GM18526 (cell line): ENCODE measurements around the gene PARP15.

Source experiments
- POLR2A ChIP-seq: IDR thresholded peaks from 3 replicates; pipeline ENCODE4 v1.6.1; 2011; ENCODE audit not compliant: insufficient read length; ENCODE audit errors: extremely low read depth

PARP15 gene

DNA sequence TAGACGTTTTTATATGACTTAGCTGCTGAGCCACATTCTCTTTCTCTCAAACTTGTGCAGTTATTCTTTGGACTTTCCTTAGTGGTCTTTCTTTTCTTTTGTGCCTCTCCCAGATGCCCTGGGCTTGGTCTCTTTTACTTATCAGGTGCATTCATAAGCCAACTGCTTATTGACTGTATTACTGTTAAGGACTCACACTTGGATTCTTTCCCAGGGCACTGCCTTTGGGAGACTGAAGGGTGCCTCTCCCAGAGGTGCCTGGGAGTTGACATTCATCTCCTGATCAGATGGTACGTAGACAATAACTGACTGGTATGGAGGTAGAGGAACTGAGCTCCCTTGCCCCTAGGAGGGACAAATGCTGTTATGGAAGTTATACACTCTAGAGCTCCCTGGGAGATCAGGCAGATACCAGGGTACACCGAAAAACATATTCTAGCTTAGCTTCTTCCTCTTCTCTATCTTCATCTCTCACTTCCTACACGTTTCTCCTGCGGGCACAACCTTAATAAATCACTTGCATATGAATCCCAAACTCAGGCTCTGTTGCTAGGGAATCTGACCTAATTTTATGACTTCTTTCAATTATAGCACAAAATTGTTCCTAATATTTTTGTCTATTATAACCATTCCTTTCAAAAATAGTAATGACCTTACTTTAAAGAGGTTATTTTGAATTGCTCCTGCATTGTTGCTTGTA lies 24.7 kb downstream of the PARP15 start:
- TF ChIP-seq POLR2A, result no peak

DNA sequence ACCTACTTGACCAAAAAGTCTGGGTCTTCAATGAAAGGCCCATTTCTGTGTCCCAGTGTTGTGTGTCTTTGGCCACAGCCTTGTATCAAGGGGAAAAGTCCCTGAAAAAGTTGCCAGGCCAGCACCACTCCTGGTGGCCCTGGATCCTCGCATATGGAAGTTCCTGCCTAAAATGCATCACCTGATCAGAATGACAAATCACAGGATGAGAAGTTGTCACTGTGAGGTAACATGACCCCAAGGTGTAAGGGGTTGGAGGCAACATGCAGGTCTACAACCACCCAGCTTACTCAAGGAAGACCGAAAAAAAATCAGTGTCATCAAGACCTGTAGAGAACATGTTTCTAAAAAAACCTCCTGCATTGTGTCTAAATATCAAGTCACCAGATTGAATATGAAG lies 25.6 kb downstream of the PARP15 start:
- TF ChIP-seq POLR2A, result no peak

DNA sequence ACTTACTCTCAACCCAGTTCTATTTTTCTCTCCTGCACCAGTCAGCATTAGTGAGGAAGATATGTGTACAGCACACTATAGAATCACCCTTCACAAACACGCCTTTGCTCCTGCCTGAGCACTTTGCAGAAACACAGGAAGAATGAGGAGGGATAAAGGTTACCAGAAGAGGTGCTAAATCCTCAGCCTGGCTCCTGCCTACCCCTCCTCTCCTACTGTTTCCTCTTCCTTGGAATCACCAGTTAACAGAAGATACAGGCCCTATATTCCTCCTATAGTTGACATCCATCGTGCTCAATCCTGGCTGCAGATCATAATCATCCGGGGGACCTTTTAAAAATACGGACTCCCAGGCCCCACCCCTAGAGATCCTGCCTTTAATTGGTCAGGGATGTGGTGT lies 28.9 kb downstream of the PARP15 start:
- no peak for TF ChIP-seq POLR2A

DNA sequence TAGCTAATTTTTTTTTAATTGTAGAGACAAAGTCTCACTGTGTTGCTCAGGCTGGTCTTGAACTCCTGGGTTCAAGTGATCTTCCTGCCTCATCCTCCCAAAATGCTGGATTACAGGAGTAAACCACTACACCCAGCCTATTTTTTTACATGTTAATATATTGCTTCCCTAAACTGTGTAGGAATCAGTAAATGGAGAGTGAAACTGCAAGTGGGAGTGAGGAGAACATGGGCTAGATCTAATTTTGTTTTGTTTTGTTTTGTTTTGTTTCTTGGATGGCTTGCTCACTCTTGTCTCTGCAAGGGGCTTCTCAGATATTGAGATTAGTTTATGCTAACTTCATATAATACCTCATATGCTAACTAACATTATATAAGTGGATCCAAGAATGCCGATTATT lies 31.5 kb downstream of the PARP15 start:
- TF ChIP-seq POLR2A, result no peak

DNA sequence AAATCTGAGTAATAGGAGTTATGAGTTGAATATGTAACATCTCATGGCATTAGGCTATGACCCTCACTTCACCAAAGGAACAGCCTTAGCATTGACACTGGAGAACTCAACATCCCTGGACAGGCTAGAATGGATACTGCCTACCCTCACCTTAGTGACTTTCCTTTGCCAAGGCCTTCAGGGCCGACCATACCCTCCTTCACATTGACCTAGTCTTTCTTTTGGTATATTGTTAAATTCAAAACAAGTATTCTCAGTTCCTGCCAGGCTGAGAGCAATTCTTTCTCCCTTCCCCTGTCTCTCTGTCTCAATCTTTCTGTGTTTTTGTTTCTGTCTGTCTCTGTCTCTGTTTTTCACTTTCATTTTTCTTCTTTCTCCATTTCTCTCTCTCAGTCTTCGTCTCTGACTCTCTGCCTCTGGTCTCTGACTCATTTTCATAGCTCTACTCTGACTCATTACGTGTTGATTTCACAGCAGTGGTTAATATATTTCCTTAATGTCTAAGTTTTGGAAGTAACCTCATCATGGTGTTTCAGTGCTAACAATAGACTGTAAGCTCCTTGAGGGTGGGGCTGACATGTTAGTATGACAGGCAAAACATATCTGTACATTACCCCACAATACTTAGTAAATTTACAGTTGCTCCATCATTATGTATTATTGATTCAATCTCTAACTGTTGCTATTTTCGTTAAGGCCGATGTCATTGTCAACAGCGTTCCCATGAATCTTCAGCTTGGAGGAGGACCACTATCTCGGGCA lies 32.5 kb downstream of the PARP15 start:
- no peak for TF ChIP-seq POLR2A

DNA sequence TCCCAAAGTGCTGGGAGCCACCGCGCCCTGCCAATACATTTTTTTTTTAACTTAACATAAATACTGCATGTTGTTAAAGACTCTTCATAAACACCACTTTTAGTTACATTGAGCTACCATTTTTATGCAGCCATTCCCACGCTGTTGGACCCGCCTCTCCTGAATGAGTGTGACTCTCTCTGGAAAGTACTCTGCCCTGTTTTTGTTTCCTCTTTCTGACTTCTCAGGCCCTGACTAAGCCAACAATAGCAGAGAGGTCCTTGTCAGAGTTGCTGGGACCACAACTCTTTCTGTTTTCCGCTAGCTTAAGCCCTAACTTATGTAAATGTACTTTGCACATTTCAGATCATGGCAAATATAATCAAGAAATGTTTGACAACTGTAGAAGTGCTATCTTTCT lies 35.2 kb downstream of the PARP15 start:
- TF ChIP-seq POLR2A, result no peak

DNA sequence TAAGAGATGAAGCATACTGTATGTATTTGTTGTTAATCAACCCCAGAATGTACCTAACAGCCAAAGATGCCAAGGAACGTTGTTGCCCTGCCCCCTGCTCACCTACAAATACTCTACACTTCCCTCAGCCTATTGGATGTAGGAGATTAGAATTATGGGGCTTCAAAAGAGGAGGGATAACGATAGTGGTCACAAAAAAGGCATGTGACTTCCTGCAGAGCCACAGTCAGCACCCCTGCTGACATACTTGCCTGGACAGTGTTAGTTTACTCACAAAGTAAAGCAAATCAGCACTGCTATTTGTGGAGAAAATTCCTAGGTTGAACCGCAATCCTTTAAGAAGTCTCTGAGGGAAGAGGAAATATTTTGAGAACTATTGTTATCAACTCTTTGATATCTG lies 37.9 kb downstream of the PARP15 start:
- no peak for TF ChIP-seq POLR2A

DNA sequence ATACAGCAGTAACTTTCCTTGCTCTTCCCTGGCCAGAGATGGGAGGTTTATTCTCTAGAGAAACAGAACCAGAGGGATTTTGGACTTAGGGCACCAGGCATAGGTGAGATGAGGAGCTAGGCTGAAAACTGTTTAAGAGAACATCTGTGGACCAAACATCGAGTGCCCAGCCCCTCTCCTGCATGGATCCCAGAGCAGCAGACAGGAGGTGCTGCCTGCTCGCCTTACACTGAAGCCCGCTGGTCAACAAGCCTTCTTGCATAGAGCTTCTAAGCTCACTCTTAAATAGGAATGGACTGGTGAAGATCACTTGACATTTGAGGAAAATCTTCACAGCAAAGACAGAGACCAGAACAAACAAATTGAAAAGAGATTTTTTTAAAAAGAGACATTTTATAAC lies 41.2 kb downstream of the PARP15 start:
- no peak for TF ChIP-seq POLR2A

DNA sequence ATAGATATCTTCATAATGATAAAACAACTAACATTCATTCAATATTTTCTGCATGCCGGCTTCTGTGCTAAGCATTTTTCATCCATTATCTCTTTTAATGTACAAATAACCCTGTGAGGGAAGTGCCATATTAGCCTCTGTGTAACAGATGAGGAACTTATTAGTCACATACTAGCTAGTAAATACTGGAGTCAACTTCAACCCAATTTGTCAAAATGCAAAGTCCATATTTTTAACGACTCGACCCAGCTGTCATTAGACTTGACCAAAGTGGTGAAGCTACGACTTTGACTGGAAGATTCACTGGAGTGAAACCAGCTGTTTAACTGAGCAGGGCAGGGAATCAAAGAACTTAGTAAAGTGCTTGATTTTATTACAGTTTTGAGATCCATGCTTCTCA lies 41.6 kb downstream of the PARP15 start:
- TF ChIP-seq POLR2A, result no peak

DNA sequence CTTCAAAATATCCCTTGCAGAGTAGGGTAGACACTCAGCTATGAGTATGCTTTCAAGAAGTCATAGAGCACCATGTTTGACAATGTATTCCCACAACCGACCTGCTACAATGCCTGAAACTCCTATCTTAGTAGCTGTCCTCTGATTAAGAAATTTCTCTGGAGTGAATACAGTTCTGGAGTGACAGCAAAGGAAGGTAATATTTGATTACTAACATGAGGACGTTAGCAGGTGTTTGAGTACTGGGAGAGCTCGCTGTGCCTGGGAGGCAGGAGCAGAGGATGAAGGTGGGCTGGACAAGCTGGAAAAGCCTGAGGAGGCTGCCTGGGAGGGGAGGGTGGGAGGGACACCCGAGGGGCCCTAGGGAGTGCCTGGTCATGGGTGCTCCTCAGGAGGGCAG lies 42.9 kb downstream of the PARP15 start:
- TF ChIP-seq POLR2A, result no peak

DNA sequence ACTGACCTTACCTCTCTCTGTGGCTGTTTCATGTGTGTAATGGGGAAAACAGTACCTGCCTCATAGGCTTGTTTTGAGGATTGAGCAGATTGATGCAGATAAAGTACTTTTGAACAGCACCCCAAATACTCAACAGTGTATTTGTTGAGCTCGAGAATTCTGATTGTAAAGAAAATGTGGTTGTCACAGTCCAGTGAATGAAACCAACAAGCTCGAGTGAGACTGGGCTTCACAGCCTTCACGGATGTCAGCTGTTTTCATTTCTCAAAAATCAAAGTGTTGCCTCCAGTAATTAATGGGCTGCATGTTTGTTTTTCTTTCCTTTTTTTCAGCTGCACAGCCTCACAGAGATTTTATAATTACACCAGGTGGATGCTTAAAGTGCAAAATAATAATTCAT lies 43.7 kb downstream of the PARP15 start:
- no peak for TF ChIP-seq POLR2A

DNA sequence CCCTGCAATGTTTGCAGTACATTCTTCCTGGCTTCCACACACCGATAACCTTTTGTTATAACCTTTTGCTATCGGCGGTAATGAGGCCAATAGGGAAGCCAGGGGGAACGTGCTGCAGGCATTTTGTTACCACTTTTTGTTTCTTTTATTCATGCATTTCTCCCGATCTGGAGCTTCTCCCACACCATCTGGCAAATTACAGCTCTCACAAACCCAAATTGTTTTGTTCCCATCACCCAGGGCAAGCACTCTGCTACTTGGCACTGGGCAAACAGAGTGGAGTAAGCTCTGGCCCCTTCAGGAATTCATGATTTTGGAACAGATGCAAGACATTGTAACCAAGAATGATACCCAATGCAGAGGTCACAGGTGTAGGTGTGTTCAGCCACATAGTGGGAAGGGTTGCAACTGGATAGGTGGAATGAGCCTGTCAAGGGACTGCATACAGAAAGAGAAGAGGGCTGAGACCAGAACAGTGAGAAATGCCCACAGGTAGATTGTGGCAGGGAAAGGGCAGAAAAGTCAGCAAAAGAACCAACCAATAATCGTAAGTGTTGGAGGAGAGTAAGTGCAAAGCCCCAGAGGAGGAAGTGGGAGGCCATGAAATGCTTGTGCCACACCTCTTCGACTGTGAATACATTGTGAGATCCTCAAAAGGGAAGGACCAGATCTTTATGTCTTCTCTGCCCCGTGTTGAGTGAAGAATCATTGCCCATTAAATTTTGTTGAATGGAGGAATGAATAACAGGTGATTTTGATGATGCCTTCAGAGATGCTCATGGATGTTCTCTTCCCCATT lies 45.8 kb downstream of the PARP15 start:
- no peak for TF ChIP-seq POLR2A

DNA sequence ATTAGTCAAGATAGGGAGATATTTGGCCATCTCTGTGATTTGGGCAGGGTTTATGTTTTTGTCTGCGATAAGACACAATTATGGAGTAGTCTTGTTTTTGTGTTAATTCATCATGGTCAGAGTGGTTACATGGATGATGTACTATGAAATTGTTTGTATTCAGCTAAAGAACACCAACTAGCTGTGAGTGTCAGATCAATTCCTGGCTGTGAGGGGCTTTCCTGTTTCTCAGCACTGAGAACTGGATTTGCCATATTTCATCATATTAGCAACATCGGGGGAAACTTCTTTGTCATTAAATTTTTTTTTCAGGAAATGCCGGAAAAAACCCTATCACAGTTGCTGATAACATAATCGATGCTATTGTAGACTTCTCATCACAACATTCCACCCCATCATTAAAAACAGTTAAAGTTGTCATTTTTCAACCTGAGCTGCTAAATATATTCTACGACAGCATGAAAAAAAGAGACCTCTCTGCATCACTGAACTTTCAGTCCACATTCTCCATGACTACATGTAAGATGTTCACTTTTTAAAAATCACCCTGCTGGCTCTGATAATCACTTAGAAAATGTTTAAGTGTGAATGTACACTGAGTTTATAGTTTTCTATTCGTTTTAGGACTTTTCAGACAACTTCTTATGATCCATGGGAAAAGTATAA lies 49.2 kb downstream of the PARP15 start:
- no peak for TF ChIP-seq POLR2A

DNA sequence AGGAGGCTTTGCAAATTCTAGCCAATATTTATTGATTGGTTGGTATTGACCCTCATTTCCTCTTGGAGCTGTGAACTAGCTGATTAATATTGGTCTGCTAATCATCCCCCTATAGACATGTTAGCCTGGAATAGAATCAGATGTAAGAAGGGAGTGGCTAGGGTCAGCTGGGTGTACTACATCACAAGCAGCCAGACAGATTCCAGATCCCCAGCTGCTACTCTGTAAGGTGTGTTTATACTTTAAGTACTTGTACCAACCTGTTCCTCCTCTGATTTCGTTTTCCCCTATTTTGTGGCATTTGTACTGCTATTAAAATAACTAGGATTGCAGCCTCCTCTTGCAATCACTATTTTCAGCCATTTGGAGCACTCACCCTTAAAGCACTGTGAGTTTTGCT lies 49.9 kb downstream of the PARP15 start:
- no peak for TF ChIP-seq POLR2A

DNA sequence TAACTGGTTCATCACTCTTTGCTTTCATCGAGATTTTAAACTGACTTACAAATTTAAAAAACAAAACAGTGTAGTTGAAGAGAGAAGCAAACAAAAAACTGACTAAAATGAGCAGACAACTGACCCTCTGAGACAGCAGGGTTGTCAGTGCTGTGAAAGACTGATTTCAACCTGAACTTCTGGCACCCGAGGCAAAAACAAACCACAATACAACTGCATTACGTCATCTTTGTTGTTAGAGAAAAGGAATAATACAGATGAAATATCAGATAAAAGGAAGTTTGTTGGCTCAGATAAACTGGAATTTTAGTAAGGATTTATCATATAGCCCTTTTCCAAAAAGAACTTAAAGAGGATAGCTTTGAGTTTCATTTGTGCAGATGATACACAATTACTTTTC lies 51.1 kb downstream of the PARP15 start:
- no peak for TF ChIP-seq POLR2A
